HG03460 (cell line): Measurements from ENCODE around the gene PXN.
"Not testable (repeated sequence)": the region's sequence is repeated elsewhere in the genome, so short reads cannot be mapped to it uniquely, and the experiment has no call there.

Experiments
- ATAC-seq: cut with Tn5 transposase; IDR thresholded peaks from one replicate; pipeline ENCODE4 v1.9.1; 2021; ENCODE audit not compliant: unreplicated experiment

The PXN gene

DNA sequence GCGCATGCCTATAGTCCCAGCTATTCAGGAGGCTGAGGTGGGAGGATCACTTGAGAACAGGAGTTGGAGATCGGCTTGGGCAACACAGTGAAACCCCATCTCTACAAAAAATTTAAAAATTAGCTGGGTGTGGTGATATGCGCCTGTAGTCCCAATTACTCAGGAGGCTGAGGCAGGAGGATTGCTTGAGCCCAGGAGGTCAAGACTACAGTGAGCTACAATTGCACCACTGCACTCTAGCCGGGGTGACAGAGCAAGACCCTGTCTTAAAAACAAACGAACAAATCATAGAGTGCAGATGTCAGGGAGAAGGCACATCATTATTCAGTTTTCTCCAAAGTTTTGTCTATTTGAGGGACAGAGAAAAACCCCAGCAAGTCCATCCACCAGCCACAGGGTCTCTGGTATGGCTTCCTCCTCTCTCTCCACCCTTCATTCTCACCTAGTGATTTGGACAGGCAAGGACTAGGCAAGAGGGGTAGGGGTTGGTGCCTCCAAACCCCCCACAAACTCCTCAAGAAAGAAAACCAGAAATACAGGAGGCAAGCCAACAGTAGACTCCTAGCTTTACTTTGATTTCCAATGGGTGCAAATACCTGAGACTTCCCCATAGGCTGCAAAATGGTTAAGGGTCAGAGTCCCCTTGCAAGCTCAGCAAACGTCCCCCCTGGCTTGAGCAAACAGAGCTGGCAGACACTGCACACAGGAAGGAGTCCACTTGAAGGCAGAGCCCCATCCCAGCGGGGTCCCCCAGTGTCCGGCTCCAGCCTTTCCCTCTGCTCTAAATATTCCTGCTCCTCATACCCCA is 38.1 kb downstream of the PXN start:
- ATAC-seq, result no peak

DNA sequence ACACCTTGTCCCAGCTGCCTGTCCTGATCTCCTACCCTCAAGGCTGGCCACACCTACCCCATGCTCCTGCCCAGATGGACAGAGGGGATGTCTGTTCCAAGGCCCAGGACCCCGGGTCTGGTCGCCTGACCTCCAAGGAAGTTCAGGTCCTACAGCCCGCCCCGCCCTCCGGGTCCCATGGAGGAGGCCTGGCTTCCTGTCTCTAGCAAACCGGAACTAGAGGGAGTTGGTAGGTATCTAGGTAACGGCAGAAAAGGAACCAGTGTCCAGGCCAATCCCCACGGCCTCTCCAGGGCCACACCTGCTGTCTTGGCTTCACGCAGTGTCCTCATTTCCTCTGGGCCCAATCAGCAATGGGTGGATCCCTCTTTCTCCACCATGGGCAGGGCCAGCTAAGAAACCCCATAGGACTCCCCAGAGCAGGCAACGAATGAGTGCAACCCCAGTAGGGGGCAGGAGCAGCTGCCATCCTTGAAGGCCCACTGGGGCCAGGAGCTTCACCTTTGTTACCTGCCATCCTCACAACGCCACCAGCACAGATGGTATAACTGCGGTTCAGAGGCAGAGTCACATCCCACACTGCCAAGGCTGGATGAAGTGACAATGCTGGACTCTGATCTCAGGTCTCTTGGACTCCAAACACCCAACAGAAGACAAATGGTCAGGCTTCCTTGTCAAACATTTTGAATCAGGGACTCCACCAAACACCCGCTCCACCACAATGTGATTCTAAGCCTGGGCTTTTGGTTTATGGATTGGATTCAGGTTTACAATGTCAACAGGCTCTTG is 39.5 kb downstream of the PXN start:
- ATAC-seq, result no peak

DNA sequence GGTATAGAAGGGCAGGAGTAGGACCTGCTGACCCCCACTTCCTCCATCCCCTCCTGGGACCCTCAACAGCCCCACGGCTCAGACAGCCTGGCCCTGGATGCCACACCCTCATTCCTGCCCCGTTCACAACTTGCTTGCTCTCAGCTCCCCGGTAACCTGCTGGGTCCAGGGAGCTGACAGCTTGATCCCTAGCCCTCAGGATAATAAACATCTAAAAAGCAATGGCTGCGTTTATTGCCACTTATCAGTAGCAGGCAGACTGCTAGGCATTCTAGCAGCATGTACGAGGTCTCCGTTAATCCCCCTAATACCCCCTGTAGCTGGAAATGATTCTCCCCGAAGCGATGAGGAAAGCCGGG is 40.4 kb downstream of the PXN start:
- no peak for ATAC-seq

DNA sequence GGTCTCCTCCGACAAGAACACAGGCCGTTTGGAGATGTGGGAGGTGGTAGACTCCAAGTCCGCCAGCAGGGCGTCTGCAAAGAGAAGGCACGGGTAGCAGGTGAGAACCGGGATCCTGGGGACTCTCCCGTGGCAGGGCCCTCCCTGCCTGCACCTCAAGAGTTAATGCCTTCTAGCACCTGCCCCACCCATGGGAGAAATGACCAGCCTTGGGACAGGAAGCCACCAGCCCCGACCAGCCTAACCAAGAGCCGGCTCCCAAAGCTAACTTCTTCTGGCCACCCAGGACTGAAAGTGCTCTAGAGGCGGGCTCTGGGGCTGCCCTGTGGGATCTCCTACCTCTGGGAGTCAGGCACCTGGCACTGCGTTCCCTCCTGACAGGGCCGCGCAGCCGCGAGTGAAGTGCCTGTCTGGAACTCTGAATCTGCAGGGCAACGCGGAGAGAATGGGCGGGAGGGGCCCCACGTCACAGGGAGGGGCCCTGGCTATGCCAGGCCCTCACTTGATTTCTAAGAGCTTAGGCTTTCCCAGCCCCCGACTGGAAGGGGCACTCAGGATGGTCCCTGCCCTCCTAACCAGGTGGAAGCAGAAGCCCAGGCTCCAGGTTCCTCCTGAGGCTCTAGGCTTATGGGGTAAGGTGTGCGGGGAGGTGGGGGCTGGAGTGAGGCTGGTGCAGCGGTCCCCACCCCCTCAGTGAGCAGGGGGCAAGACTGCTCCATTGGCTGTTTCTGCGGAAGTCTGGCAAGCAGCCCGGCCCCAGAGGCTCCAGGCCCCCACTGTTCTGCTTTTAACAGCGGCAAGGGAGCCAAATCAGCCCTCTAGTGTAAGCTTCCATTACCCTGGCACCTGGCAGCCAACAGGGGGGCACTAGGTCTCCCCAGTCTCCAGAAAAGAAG is 41.0 kb downstream of the PXN start:
- no peak for ATAC-seq

DNA sequence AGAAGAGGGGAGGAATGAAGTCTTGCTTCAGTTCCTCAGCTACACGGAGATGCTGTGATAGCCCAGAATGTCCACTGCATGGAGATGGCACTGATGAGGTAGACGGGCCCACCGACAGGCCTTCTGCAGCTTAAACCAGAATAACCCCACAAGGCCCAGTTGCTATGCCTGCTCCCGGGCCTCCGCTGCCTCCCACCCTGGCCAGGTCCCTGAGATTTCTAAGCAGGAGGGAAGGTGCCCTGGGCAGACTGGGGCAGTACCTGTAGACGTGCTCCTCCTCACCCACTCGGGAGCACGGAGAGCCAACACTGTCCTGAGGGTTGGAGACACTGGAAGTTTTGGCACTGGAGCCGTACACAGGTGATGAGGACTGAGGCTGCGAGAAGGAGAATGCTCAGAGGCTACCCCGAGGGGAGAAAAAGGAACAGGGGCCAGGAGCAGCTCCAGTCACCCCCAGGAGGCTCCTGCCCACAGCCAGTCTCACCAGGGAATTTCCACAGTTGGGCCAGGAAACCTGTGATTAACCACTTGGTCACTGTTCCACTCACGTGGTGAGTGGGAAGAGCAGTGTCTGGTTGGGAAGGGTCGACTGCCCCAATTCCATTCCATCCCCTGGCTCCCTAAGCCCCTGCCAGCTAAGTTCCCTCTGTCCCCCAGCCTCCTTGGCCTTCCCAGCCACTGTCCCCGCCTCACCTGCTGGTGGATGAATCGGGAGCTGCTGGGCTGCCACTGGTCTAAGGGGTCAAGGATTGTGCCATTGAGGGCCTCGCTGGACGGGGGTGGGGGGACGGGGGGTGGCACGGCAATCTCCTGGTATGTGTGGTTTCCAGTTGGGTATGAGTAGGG is 41.8 kb downstream of the PXN start:
- no peak for ATAC-seq

DNA sequence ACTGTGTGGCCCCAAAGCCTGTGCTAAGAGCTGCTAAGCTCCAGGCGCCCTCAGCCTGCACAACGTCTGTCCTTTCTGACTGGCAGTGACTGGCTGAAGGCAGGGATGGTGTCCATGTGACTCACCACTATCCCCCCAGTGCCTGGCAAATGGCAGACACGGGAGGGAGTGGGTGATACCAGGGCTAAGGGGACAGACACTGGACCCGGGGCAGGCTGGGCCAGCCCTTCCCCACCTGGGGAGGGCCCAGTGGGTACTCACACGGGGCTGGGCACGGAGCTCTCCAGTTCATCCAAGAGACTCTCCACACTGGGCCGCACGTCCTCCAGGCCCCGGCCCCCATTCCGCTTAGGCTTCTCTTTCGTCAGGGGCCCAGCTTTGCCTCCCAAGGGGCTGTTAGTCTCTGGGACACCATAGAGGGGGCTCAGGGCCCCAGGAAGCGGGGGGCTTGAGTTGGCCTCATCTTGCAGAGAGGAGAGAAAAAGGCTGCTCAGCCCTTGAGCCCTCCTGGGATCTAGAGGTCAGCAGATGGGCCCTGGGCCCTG is 43.2 kb downstream of the PXN start:
- ATAC-seq, result no peak

DNA sequence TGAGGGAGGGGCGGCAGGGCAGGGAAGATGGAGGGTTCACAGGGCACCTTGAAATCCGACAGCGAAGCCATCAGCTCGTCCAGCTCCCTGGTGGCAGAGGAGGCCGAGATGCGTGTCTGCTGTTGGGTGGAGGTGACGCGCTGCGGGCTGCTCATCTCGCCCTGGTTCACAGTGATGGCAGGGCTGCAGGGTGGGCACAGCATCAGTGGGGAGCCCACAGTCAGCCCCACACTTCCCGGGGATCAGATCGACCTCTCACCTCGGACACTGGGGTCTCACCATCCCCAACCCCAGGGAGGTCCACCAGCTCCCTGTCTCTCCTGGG is 44.0 kb downstream of the PXN start:
- ATAC-seq, result no peak

DNA sequence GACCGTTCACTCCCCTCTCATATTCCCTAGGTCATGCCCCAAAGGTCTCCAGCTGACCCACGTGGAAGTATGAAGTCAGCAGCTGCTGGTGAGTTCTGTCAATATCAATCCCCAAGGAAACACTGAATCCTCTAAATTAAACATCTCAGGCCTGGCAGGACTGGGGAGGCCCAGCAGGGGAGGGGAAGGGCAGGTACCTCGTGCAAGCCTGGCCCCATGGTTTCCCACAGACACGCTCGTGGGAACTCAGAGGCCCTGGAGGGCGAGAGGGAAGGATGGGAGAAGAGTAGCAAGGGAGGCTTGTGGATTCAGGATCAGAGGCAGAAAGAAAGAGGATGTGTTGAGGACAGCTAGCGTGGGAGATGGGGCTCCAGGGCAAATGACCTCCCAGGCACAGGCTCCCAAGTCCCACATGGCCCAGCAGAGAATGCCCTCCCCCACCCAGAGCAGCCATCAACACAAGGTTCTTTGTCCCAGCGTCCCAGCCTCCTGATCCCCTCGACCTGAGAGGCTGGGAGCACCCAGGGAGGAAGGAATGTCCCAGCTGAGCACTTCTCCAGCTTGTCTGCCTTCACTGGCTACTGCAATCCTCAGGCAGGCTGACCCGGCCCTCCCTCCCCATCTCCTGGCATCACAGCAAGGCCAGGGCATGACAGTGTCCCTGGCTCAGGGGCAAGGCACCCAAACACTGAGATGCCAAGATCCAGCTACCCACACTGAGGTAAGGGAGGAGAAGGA is 44.5 kb downstream of the PXN start:
- no peak for ATAC-seq

DNA sequence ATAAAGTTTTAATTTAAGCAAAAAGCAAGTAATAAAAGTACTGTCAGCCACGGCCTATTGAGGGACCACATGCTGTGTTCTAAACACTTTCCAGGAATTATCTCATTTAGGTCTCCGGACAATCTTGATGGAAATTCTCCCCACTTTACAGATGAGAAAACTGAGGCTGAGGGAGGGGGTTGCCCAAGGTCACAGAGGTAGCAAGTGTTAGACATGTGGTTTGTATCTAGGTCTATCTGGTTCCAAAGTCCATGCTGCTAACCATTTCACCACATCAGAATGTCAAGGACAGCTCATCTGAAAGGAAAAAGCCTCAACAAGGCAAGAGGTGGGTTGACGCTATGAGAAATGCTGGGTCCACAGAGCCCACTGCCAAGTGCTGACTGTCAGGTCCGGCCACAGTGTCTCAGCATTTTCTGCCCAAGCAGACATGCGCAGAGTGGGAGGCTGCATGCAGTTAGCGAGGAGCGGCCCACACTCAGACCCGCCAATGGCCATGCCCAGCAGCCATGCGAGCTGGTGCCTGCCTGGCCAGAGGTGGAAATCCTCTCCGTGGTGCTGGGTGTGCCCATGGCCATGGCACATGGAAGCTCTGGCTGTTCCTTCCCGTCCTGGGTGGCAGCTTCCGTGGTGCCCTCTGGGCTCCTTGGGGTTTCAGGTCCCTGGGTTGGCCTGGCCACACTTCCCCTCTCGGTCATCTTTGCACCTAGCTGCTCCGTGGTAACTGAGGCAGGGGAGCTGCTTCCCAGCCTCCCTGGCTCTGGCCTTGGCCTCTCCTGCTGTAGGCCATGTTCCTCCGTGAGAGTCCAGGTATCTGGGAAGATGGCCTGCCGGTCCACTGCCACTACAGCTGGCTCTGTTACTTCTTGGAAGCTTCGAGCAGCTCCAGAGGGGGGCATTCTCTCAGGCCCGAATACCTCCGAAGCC is 46.6 kb downstream of the PXN start:
- ATAC-seq, result no peak

DNA sequence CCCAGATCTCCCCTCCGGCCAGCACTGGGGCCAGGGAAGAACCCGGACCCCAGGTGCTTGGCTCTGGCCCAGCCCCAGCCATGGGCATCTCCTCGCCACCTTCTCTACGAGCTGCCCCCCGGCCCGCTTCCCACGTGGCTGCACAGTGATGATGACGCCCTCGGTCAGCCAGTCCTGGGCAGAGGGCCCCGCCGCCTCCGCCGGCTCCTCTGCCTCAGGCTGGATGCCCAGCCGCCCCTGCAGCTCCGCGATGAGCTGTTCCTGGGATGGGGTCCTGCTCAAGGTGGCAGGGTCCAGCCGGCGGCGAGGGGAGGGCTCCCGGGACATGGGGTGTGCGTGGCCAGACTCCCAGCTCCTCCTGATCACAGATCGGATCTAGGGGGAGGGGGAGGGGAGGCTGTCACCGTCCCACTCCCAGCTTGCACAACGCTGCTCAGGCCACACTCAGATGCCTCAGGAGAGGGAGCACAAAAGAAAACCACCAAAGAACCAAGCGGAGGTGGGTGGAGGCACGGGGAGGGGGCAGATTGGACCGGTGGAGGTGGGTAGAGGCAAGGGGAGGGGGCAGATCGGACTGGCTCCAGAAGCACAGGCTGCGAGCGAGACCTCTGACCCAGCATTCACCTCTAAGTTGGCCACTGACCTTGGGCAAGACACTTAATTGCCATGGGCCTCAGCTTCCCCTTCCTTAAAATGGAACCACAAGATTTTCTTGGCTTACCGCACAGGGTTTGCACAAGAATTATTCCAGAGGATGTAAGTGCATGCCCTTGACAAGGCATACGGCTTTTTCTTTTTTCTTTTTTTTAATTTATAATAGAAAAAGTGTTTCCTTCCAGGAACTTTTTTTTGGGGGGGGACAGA is 48.6 kb downstream of the PXN start:
- ATAC-seq, result no peak

DNA sequence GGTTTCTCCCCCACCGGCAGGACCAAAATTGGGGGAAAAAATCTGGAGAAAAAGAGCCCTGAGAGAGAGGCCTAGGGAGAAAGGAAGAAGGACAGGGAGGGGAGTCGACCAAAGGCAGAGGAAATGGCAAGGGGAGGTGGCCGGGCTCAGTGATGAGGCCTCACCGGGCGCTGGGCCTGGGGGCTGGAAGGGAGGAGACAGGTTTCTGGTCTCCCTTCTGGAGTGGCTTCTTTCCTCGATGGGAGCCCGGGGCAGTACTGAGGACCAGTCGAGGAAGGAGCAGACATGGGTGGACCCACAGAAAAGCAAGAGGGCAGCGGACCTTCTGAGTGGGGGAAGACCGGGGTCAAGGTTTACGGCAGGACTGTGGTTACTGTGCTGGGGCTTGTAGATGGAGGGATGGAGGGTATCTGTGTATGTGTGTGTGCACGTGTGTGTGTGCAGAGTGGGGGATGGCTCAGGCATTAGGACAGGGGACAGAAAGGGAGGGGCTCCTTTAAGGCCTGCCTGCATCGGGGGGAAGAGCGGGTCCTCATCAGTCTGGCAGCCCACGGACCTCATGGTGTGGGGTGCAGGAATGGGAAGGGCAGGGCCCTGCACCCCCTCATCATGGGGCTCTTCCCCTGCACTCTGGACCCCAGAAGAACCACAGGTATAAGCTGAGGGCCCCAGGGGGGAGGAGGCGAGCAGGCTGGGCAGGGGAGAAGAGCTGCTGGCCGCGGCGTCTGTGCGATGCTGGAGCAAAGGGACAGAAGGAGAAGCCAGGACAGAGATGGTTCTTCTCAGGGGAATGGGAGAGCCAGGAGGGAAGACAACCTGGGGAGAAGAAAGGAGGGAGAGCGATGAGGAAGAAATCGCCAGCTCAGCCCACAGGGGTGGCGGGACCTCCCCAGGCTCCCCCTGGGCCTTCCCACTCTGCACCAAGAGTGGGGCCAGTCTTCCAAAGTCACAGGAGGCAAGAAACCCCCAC is 49.5 kb downstream of the PXN start:
- no peak for ATAC-seq

DNA sequence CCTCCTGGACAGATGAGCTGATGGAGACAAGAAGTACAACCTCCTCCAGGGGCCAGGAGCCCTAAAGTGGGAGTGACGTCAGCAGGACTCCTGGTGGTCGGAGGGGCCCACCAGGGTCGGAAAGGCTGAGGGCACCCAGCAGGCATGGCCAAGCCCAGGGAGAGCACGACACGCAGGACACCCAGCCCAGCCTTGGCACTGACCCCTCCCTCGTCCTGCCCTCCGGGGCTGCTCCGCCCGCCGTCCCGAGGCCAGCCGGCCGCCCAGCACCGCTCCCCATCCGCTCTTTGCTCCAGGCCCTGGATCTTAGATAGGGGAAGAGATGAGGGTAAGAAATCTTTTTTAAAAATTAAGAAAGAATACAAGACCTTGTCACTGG is 50.2 kb downstream of the PXN start:
- ATAC-seq, result no peak

DNA sequence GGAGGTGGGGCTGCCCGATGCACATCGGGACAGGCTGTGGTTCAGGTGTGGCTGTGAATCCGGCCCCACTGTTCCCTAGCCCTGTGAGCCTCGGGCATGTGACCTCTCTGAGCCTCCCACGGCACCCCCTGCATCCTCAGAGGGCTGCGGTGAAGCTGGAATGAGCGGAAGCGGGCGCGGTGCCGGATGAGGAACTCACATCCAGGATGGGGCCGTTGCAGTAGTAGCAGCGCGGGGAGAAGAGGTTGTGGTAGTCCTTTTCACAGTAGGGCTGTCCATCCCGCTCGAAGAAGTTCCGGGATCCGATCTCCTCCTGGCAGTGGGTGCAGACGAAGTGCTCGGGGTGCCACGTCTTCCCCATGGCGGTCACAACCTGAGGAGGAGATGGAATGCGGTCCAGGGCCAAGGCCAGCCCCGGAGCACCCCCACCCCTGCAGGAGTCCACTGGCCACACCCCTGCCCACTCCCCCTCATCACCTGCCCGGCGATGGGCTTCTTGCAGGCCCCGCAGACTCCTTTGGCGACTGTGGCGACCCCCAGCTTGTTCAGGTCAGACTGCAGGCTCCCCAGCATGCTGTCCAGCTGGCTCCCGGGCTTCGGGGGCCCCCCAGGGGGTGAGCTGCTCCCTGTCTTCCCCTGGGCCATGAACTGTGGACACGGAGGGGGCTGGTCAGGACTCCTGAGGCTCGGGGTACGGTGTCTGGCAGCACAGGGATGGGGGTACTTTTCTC is 50.7 kb downstream of the PXN start:
- no peak for ATAC-seq

DNA sequence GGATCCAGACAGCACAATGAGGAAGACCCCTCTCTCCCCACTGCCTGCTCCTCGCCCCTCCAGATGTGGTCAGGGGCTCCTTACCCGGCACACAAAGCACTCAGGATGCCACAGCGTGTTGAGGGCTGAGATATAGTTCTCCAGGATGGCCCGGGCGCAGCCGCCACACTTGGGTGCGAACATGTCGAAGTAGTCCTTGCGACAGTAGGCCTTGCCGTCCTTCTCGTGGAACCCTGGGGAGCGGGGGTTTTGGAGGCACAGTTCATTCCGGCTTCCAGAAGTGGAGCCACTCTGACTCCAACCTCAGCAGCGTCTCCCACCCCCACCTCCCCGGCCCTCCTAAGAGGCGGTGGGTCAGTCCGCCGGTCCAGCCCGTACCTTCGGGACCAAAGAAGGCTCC is 51.8 kb downstream of the PXN start:
- ATAC-seq, result no peak

DNA sequence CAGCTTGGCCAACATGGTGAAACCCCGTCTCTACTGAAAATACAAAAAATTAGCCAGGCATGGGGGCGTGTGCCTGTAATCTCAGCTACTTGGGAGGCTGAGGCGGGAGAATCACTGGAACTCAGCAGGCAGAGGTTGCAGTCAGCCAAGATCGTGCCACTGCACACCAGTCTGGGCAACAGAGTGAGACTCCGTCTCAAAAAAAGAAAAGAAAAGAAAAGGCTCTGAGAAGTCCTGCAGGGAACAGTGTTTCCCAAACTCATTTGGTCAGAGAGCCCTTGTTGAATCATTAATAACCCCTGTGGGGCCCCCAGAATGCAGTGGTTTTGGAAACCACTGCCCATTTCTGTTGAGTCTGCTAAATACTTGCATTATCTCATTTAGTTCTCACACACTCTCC is 52.3 kb downstream of the PXN start:
- ATAC-seq, result not testable (repeated sequence)

DNA sequence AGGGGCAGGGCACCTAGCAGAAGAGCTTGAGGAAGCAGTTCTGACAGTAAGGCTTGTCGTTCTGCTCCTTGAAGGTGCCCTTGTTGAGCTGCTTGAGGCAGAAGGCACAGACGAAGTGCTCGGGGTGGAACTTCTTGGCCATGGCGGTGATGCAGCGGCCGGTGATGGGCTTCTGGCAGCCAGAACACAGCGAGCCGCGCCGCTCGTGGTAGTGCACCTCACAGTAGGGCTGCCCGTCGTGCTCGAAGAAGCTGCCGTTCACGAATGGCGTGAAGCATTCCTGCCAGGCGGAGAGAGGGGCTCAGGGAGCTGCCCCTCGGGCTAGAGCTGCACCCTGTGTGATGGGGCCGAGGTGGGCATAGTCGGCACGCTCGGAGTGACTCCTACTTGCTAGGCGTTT is 53.2 kb downstream of the PXN start:
- no peak for ATAC-seq
